Measurements from ENCODE around the gene TMIGD1. TPM values are rescaled to one million over a fixed set of nuclear protein-coding genes. Genes with fewer than 3 reads are reported as not detected.
"Not testable (repeated sequence)": the region's sequence is repeated elsewhere in the genome, so short reads cannot be mapped to it uniquely, and the experiment has no call there.

Gene TMIGD1
- total RNA-seq, 2 donors from 2014 or later, result not detected

DNA sequence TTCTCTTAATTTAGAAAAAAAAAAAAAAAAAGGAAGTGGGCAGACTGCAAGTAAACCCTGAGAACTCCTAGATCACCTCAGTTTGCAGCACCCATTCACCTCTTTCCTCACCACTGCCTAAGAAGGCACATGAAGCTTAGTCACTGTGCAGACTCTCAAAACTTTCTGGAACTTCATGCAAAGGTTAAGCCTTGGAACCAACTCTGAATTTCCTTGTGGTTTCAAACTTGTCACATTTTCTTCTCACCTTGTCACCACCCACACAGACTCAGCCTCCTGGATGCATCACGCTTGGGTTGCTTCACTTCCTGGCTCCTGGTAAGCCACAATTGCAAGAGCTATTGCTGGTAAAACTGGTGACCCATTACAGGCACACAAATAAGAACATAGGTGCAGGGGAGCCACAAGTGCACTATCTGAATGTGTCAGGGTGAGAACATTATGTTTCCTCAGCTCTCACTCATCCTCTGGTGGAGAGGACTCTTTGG lies 29.9 kb upstream of the TMIGD1 start:
- intact Hi-C loops (cut with DNase I), result no loop called here
- ATAC-seq (peak; percentile 68 to 76), DNase-seq (no peak)

DNA sequence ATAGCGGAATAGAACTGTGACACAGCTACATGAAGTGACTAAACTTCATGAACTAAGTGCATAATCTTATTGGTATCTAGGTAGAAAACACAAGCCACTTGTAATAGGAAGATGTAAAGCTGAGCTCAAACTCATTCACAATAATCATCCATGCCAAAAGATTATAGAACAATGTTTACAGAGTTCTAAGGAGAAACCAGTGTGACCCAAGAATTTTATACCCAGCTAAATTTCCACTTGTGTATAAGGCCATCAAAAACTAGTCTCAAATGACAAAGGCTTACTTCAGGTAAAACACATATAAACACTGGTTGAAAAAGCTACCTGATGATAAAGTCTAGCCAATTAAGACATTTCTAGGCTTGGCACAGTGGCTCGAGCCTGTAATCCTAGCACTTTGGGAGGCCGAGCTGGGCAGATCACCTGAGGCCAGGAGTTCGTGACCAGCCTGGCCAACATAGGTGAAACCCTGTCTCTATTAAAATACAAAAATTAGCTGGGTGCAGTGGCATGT lies 28.0 kb upstream of the TMIGD1 start:
- ATAC-seq, result no peak
- no peak for DNase-seq
- intact Hi-C loops (cut with DNase I), result no loop called here

DNA sequence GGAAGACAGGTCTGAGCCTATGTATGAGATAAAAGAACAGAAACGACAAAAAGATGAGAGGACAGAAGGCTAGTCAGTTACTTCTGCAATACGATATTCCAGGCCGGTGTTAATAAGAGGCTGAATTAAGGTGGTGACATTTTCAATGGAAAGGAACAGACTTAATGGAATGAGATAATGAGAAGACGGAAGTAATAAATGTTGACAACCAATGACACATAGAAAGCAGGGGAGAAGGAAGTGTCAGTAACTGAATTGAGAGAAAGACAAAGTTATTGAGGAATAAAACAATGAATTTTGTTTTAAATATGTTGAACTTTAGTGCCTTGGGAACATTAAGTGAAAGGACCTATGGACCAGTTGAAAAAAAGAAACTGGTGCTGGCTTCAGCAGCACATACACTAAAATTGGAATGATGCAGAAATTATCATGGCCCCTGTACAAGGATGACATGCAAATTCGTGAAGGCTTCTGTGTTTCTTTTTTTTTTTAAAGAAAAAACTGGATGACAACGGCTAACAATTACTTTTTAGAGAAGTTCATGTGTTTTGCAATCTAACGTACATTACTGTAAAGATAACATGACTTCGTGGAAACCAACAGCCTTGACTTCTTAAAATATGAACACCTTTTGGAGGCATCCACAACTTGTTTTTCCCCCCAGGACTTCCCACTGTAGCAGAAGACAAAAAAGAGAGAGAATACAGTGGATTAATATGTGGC lies 26.4 kb upstream of the TMIGD1 start:
- no peak for ATAC-seq
- no peak for DNase-seq
- intact Hi-C loops (cut with DNase I), result no loop called here

DNA sequence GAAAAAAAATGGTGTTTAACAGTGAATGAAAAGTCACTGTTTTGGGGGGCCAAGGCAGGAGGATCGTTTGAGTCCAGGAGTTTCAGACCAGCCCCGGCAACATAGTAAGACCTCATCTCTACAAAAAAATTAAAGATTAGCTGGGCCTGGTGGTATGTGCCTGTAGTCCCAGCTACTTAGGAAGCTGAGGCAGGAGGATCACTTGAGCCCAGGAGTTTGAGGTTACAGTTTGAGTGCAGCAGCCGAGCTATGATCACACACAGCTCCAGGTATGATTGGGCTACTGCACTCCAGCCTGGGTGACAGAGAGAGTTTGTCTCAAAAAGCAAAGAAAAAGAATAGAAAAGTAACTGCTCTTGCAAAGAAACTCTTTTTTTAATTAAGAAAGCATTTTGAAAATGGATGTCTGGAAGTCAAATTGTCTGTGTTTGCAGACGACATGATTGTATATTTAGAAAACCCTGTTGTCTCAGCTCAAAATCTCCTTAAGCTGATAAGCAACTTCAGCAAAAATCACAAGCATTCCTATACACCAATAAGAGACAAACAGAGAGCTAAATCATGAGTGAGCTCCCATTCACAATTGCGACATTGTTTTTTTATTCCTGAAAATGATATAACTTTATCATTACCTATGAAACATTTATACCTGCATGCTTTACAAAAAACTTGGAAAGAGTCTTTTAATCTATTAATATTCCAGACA lies 24.4 kb upstream of the TMIGD1 start:
- no peak for DNase-seq
- no peak for ATAC-seq
- intact Hi-C loops (cut with DNase I), result no loop called here

DNA sequence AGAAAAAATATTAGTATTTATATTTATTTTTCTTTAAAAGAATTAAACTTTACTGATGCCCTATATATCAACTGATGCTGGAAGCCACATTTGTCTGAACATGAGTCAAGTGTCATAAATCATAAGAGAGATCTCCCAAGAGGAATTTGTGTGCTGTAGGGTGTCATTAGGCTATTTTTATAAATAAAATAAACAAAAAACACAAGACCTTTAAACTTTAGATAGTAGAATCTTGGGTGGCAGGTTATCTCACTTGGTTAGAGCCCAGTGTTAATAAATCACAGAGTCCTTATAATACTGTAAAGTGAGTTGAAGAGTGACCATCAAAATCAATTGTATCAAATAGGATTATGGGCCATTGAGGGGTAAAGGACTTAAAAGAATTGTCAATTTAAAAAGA lies 23.6 kb upstream of the TMIGD1 start:
- no peak for ATAC-seq
- intact Hi-C loops (cut with DNase I), result no loop called here
- DNase-seq, result no peak

DNA sequence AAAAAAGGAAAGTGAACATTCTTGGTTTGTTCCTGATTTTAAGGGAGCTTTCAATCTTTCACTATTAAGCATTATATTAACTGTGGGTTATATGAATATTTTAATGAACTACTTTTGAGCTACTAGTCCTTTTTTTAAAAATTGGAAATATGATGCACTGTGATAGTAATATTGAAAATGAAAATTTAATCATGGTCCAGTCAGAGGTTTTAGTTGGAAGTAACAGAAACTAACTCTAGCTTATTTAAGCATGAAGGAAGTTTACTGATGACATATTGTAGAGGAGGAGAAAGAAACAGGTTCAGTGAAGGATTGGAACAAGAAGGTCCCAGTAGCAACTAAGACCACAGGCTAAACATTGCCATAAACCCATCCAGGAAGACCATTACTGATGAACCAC lies 20.8 kb upstream of the TMIGD1 start:
- ATAC-seq, result no peak
- intact Hi-C loops (cut with DNase I), result no loop called here
- no peak for DNase-seq

DNA sequence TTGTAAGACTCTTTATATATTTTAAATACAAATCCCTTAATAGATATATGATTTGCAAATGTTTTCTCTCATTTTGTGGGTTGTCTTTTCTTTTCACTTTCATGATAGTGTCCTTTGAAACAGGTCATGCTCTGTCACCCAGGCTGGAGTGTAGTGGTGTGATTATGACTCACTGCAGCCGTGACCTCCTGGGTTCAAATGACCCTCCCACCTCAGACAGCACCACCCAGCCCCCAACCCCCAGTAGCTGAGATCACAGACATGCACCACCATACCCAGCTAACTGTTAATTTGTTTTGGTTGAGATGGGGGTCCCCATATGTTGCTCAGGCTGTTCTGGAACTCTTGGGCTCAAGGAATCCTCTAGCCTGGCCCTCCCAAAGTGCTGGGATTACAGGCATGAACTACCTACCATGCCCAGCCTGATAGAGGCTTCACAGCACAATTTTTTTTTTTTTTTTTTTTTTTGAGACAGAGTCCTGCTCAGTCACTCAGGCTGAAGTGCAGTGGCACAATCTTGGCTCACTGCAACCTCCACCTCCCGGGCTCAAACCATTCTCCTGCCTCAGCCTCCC lies 18.5 kb upstream of the TMIGD1 start:
- intact Hi-C loops (cut with DNase I), result no loop called here
- no peak for ATAC-seq
- DNase-seq, result no peak

DNA sequence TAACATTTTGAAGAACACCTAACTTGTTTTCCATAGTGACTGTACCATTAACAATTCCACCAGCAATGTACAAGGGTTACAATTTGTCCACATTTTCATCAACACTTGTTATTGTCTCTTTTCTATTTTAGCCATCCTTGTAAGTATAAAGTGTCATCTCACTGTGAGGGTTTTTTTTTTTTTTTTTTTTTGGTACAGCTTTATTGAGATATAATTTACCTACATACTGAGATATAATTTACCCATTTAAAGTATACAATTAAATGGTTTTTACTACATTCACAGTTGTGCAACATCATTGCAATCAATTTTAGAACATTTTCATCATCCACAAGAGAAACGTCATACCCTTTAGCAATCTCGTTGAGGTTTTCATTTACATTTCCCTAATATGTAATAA lies 17.9 kb upstream of the TMIGD1 start:
- no peak for ATAC-seq
- intact Hi-C loops (cut with DNase I), result no loop called here
- no peak for DNase-seq

DNA sequence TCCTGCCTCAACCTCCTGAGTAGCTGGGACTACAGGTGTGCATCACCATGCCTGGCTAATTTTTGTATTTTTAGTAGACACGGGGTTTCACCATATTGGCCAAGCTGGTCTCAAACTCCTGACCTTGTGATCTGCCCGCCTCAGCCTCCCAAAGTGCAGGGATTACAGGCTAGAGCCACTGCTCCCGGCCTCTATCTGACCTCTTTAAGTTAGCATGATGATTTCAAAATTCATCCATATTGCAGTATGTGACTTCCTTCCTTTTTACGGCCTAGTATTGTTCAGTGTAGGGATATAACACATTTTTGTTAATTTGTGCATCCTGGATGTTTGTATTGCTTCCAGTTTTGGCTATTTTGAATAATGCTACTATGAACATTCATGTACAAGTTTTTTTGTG lies 17.4 kb upstream of the TMIGD1 start:
- DNase-seq; ATAC-seq; intact Hi-C loops (cut with DNase I): not testable (repeated sequence)

DNA sequence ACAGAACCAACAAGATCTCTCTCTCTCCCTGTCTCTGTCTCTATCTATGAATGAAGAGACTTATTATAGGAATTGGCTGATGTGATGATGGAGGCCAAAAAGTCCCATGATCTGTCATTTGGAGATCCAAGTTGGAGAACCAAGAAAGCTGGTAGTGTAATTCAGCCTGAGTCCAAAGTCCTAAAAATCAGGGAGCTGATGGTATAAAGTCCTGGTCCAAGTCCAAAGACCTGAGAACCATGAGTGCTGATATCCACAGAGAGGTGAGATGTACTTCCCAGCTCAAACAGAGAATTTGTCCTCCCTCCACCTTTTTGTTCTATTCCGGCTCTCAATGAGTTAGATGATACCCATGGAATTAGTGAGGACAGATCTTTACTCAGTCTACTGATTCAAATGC lies 15.4 kb upstream of the TMIGD1 start:
- intact Hi-C loops (cut with DNase I), result no loop called here
- ATAC-seq, result no peak
- no peak for DNase-seq

DNA sequence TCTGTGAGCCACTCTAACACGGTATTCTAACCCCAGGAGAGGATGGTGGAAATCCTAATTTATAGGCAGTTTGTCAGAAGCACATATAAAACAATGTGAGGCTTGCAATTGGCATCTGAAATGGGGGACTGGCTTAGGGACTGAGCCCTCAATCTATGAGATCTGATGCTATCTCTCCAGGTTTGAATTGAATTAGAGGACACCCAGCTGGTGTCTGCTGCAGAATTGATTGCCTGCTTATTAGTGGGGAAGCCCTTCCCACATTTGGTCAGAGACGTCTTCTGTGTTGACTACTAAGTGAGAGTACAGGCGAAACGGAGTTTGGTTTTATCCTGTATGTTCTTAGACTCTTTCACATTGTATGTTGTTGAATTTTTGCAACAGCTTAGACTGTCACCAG lies 13.6 kb upstream of the TMIGD1 start:
- DNase-seq (no peak), ATAC-seq (no peak)
- intact Hi-C loops (cut with DNase I), result no loop called here

DNA sequence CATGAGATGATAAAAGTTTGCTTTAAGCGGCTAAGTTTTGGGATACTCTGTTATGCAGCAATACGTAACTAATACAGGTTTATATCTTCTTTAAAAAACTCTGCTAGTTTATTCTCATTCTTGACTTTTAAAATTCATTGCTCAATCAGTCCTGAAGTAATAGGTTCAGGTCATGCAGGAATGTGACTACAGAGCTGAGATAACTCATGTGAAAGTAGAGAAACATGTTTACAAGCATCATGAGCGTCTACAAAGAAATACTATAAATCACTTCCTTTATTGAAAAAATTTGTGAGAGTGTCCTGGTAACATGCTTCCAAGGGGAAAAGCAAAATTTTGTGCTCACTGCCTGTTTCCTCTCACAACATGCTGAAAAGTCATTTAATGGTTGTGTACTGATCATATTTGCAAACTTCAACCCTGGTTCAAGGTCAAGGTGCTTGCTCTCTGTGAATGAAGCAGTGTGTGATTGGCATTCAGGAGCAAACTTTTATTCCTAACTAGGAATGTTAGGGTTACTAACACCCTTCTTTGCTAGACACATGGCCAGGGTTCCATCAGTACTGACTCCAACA lies 12.5 kb upstream of the TMIGD1 start:
- ATAC-seq, result no peak
- DNase-seq, result no peak
- intact Hi-C loops (cut with DNase I), result no loop called here

DNA sequence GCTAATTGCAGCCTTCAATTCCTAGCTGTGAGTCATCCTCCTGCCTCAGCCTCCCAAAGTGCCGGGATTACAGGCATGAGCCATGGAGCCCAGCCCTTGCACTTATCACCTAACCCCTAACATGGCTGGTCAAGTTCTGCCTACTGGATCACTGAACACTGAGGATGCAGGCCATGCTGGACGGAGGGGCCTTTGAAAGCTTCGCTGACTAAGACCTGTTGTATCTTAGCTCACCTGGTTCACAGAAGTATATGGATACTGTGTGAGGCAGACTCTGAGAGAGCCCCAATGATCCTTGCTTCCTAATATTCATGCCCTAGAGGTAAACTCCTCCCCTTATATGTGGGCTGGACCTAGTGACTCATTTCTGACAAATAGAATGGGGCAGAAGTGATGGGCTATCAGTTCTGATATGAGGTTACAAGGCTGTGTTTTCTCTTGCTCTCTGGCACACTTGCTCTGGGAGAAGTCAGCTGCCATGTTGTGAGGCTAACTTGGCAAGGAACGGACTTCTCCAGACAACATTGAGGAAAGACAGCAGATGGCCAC lies 11.7 kb upstream of the TMIGD1 start:
- intact Hi-C loops (cut with DNase I), result no loop called here
- ATAC-seq (peak in 1 of 2 donors; percentile 21), DNase-seq (no peak)

DNA sequence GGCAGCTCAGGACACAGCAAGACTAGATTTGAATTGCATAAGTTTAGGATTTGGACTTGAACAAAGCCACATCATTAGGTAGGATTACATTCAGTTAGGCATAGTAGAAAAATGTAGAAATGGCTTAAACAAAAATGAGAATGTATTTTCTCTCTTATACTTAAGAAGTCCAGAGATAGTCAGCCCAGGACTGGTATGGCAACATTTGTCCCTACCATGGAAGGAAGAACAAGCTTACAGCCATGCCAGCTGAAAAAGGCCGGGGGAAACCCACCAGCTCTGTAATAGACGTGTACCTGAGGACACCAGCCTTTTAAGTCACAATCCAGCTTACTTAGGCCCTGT lies 11.2 kb upstream of the TMIGD1 start:
- no peak for ATAC-seq
- DNase-seq, result no peak
- intact Hi-C loops (cut with DNase I), result no loop called here

DNA sequence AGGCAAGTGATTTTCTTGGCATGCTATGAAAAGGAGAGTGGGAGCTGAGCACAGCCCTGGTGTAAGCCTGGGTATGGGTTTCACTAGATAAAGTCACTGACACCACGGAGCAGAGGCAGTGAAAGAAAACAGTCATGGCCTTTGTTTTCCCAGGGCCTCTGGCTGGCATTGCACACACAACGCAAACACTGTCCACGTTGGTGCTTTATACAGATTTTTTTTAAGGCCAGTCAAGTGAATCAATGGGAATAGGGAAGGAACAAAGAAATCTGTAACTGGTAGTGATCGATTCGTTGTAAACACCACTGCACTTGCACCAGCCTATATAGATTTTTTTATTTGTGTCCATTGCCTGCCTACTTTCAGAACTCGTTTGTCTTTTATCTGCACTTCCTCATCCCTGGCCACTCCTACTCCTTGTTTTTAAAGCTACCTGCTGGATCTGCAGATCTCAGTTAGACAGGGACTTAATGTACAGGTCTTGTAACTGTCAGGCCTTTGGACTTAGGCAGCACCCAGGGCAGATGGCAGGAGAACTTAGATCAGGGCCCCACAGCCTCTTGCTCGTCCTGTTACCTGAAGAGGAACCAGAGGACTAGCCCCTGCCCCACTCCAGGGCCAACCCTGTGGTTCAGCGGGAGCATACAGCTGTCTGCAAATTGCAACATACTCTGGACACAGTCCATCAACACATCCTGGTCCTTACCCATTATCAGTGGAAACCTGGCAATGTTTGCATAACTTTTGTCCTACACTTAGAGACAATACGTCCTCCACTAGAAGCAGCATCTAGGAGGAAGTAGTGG lies 10.6 kb upstream of the TMIGD1 start:
- ATAC-seq (peak; percentile 81 to 86), DNase-seq (peak; percentile 66)
- intact Hi-C loops (cut with DNase I), result loop anchor here in 1 of 2 donors (5.0 kb wide), 1 partner anchor 33 kb away; the partner anchor contains the start of gene CPD

DNA sequence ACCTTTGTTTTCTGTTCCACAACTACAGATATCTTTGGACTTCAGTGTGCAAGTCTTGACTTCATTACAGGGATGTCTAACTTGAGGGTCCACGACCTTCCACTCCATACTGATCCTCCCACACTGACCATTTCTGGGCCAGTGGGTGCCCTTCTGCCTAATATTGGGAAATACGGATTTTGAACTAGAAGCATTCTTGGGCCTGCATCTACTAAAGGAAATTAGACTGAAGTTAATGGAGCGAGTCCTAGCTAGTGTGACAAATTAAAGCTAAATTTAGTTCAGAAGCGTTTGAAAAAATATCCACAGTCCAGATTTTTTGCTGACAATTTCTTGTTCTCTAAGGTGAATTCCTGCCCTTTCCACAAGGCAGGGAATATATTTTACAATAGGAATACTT lies 9.9 kb upstream of the TMIGD1 start:
- intact Hi-C loops (cut with DNase I), result loop anchor here in 1 of 2 donors (5.0 kb wide), 1 partner anchor 34 kb away; the partner anchor contains the start of gene CPD

DNA sequence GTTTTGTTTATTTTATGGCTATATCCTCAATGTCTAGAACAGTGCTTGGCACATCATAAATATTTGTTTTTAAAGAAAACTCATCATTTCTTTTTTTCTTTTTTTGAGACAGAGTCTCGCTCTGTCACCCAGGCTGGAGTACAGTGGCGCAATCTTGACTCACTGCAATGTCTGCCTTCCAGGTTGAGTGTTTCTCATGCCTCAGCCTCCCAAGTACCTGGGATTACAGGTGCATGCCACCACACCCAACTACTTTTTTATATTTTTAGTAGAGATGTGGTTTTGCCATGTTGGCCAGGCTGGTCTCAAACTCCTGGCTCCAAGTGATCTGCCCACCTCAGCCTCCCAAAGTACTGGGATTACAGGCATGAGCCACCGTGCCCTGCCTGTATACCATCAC lies 9.4 kb upstream of the TMIGD1 start:
- intact Hi-C loops (cut with DNase I), result loop anchor here in 1 of 2 donors (5.0 kb wide), 1 partner anchor 34 kb away; the partner anchor contains the start of gene CPD
- not testable (repeated sequence) for ATAC-seq, DNase-seq

More for the DNA sequence above, 9.9 kb upstream of the TMIGD1 start:
- DNase-seq, result no peak
- no peak for ATAC-seq

DNA sequence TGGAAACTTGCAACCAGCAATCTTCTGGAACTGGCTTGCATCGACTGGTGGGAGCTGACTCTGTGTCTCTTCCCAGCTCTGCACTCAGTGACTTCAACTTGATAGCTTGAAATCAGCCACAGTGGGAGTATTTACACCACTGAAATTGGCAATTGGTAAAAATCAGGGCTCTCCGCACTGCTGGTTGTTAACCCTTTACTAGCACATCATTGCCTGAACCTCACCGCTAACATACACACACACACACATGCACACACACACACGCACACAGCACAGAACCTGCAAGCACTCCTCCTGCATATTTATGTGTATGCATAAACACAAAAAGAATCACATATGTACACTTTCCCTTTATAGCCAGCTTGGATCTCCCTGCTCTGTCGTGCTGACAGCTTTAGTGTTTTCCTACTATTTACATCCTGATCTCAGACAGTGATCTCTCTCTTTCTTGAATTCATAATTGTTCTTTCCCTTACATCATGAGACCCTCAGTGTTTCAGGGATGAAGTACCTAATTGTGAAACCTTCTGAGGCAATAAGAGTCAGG lies 7.9 kb upstream of the TMIGD1 start:
- ATAC-seq (no peak), DNase-seq (no peak)
- intact Hi-C loops (cut with DNase I), result loop anchor here in 1 of 2 donors (5.0 kb wide), 1 partner anchor 36 kb away; the partner anchor contains the start of gene CPD

All from left cardiac atrium (tissue), 4 donors.